Liver (tissue), 9 donors: ENCODE data around the gene GABRG1. TPM values are rescaled to one million over a fixed set of nuclear protein-coding genes. Genes with fewer than 3 reads are reported as not detected.

Experiments
- DNase-seq: peaks from one replicate; pipeline ENCODE4 v3.0.0-alpha.2; 2017; ENCODE audit warnings: low spot score
- H3K27ac ChIP-seq, 2 donors: one replicate each; pipeline ENCODE4 v1.7.0; 2013; ENCODE audit warnings: inconsistent platforms in 2 of 2, low read length in 2 of 2, control low read depth in 1 of 2, low read depth in 1 of 2, mild to moderate bottlenecking in 1 of 2
- H3K27me3 ChIP-seq, 4 donors: one replicate each; pipeline versions ENCODE4 v1.6.1 to v1.7.0; 2013; ENCODE audit warnings: low read length in 3 of 4, inconsistent platforms in 1 of 4, mild to moderate bottlenecking in 1 of 4, moderate library complexity in 1 of 4; ENCODE audit not compliant: control insufficient read depth in 4 of 4, insufficient read depth in 4 of 4
- H3K36me3 ChIP-seq, 4 donors: one replicate each; pipeline versions ENCODE4 v1.6.1 to v1.7.0; 2013; ENCODE audit warnings: low read length in 3 of 4, mild to moderate bottlenecking in 3 of 4, low read depth in 1 of 4, moderate library complexity in 1 of 4; ENCODE audit not compliant: control insufficient read depth in 4 of 4, insufficient read depth in 3 of 4
- H3K4me1 ChIP-seq, 4 donors: one replicate each; pipeline versions ENCODE4 v1.6.1 to v1.7.0; 2013; ENCODE audit warnings: low read length in 3 of 4, mild to moderate bottlenecking in 3 of 4, moderate library complexity in 1 of 4; ENCODE audit not compliant: control insufficient read depth in 4 of 4, insufficient read depth in 4 of 4
- H3K4me3 ChIP-seq, 3 donors: one replicate each; pipeline versions ENCODE4 v1.6.1 to v1.7.0; 2013; ENCODE audit warnings: low read length in 3 of 3, control low read depth in 1 of 3, low read depth in 1 of 3, mild to moderate bottlenecking in 1 of 3
- H3K9ac ChIP-seq, 2 donors: one replicate each; pipeline ENCODE4 v1.7.0; 2013; ENCODE audit warnings: low read length in 2 of 2, mild to moderate bottlenecking in 2 of 2, moderate library complexity in 2 of 2, control low read depth in 1 of 2, low read depth in 1 of 2
- H3K9me3 ChIP-seq, 4 donors: one replicate each; pipeline versions ENCODE4 v1.6.1 to v1.7.0; 2013; ENCODE audit warnings: low read length in 3 of 4; ENCODE audit not compliant: control insufficient read depth in 4 of 4
- EGR1 ChIP-seq, 2 donors: IDR thresholded peaks; 2 replicates each; pipeline ENCODE4 v1.6.1; 2016 to 2018; ENCODE audit warnings: antibody characterized with exemption in 2 of 2, low read depth in 2 of 2
- FOXA2 ChIP-seq: IDR thresholded peaks from 2 replicates; pipeline ENCODE4 v1.6.1; 2016; ENCODE audit warnings: antibody characterized with exemption
- GABPA ChIP-seq, 2 donors: IDR thresholded peaks in 1 of 2; conservative IDR thresholded peaks in 1 of 2; 2 replicates each; pipeline ENCODE4 v1.6.1; 2016; ENCODE audit warnings: antibody characterized with exemption in 2 of 2, mild to moderate bottlenecking in 1 of 2, moderate library complexity in 1 of 2
- HNF4A ChIP-seq, 2 donors: conservative IDR thresholded peaks; 2 replicates each; pipeline ENCODE4 v1.6.1; 2016; ENCODE audit warnings: antibody characterized with exemption in 2 of 2, mild to moderate bottlenecking in 2 of 2
- HNF4G ChIP-seq: IDR thresholded peaks from 2 replicates; pipeline ENCODE4 v1.6.1; 2016; ENCODE audit warnings: antibody characterized with exemption
- JUND ChIP-seq, 2 donors: IDR thresholded peaks; 2 replicates each; pipeline ENCODE4 v1.6.1; 2016; ENCODE audit warnings: antibody characterized with exemption in 2 of 2
- NR2F2 ChIP-seq: IDR thresholded peaks from 2 replicates; pipeline ENCODE4 v1.6.1; 2016; ENCODE audit warnings: antibody characterized with exemption
- RXRA ChIP-seq, 2 donors: IDR thresholded peaks; 2 replicates each; pipeline ENCODE4 v1.6.1; 2017 to 2018; ENCODE audit warnings: antibody characterized with exemption in 2 of 2, mild to moderate bottlenecking in 1 of 2
- TAF1 ChIP-seq: conservative IDR thresholded peaks from 2 replicates; pipeline ENCODE4 v1.6.1; 2016; ENCODE audit warnings: antibody characterized with exemption, mild to moderate bottlenecking
- YY1 ChIP-seq: IDR thresholded peaks from 2 replicates; pipeline ENCODE4 v1.6.1; 2016; ENCODE audit warnings: antibody characterized with exemption, mild to moderate bottlenecking
- polyA plus RNA-seq, 2 donors: library from polyadenylated mRNA; stranded (reverse) in 1 of 2; unstranded in 1 of 2; fragments of 200-250 nt in 1 of 2; fragments of >200 nt in 1 of 2; fragmentation: Nextera tagmentation in 1 of 2; extraction: Ambion mirVana in 1 of 2; gene quantifications; one replicate each; pipeline versions ENCODE4 v1.2.1 to v1.2.3, GENCODE V29; 2013 to 2015
- total RNA-seq, 2 donors: library from RNA; depleted of rRNA; stranded (reverse); fragments of >200 nt; gene quantifications; one replicate each; pipeline ENCODE4 v1.2.3, GENCODE V29; 2014
- TF ChIP-seq, protein P1 (sequence below): fragments of 150-350 bp; IDR thresholded peaks from 2 replicates; pipeline ENCODE4 v1.5.1; 2017; ENCODE audit warnings: improper control_type of control experiment, low read depth, low read length; ENCODE audit not compliant: missing input control
- TF ChIP-seq, protein P2 (sequence below): IDR thresholded peaks from 2 replicates; pipeline ENCODE4 v1.6.1; 2016; ENCODE audit warnings: antibody characterized with exemption
- TF ChIP-seq, protein P3 (sequence below): IDR thresholded peaks from 2 replicates; pipeline ENCODE4 v1.6.1; 2016; ENCODE audit warnings: antibody characterized with exemption
- TF ChIP-seq, protein P4 (sequence below): IDR thresholded peaks from 2 replicates; pipeline ENCODE4 v1.6.1; 2016; ENCODE audit warnings: antibody characterized with exemption
- TF ChIP-seq, protein P5 (sequence below): IDR thresholded peaks from 2 replicates; pipeline ENCODE4 v1.6.1; 2016; ENCODE audit warnings: antibody characterized with exemption, mild to moderate bottlenecking
- donor health status: healthy.
- donor health status: healthy.
- donor health status: healthy.
- donor health status: healthy.
- donor health status: healthy.

GABRG1 gene
- total and polyA plus RNA-seq, 4 donors: 0.01 to 0.08 (median 0.05) TPM; not detected in 1

DNA sequence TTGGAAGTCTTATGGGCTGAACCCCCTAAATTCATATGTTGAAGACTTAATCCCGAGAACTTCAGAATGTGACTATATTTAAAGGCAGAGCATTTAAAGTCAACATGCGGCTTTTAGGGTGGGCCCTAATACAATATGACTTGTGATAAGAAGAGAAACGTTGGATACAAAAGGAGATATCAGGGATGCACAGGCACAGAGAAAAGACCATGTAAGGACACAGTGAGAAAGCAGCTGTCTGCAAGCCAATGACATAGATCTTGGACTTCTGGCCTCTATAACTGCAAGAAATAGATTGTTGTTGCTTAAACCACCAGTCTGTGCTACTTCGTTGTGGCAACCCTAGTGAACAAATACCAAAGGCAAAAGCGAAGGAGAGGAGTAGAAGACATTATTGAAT, 42.2 kb downstream of the GABRG1 start (continued):
- no peak for TF ChIP-seq HNF4A (conservative IDR thresholded peaks at IDR 0.05)
- no peak for TF ChIP-seq RXRA (IDR thresholded peaks at IDR 0.05)
- TF ChIP-seq, protein P1, sequence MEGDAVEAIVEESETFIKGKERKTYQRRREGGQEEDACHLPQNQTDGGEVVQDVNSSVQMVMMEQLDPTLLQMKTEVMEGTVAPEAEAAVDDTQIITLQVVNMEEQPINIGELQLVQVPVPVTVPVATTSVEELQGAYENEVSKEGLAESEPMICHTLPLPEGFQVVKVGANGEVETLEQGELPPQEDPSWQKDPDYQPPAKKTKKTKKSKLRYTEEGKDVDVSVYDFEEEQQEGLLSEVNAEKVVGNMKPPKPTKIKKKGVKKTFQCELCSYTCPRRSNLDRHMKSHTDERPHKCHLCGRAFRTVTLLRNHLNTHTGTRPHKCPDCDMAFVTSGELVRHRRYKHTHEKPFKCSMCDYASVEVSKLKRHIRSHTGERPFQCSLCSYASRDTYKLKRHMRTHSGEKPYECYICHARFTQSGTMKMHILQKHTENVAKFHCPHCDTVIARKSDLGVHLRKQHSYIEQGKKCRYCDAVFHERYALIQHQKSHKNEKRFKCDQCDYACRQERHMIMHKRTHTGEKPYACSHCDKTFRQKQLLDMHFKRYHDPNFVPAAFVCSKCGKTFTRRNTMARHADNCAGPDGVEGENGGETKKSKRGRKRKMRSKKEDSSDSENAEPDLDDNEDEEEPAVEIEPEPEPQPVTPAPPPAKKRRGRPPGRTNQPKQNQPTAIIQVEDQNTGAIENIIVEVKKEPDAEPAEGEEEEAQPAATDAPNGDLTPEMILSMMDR: no peak
- no peak for TF ChIP-seq EGR1 (IDR thresholded peaks at IDR 0.05; ENCODE audit: low read depth in 2 of 2)
- TF ChIP-seq, protein P2, sequence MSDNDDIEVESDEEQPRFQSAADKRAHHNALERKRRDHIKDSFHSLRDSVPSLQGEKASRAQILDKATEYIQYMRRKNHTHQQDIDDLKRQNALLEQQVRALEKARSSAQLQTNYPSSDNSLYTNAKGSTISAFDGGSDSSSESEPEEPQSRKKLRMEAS: no peak
- TF ChIP-seq JUND (IDR thresholded peaks at IDR 0.05): no peak
- TF ChIP-seq YY1: no peak

DNA sequence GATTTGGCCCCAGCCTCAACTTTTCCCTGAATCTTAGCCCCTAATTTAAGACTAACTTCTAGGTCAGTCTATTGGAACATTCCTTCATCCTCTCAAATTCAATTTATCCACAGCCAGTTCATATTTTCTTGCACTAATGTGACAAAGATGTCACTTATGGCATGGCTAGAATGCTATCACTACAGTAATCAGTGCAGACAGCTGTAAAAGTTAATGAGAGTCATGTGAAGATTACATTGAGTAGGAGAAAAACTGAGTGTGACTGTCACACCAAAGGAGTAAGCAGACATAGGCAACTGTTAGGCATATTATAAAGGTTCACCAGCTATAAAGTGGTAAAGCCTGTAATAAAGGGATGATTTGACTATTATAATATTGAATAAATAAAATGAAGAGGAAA, 42.6 kb downstream of the GABRG1 start:
- TF ChIP-seq GABPA (IDR thresholded peaks at IDR 0.05 in 1 of 2, conservative IDR thresholded peaks at IDR 0.05 in 1 of 2) (no peak), HNF4A (conservative IDR thresholded peaks at IDR 0.05) (no peak), FOXA2 (no peak), RXRA (IDR thresholded peaks at IDR 0.05) (no peak), EGR1 (IDR thresholded peaks at IDR 0.05; ENCODE audit: low read depth in 2 of 2) (no peak), HNF4G (no peak)
- TF ChIP-seq, protein P3, sequence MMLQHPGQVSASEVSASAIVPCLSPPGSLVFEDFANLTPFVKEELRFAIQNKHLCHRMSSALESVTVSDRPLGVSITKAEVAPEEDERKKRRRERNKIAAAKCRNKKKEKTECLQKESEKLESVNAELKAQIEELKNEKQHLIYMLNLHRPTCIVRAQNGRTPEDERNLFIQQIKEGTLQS: no peak
- TF ChIP-seq, protein P4, sequence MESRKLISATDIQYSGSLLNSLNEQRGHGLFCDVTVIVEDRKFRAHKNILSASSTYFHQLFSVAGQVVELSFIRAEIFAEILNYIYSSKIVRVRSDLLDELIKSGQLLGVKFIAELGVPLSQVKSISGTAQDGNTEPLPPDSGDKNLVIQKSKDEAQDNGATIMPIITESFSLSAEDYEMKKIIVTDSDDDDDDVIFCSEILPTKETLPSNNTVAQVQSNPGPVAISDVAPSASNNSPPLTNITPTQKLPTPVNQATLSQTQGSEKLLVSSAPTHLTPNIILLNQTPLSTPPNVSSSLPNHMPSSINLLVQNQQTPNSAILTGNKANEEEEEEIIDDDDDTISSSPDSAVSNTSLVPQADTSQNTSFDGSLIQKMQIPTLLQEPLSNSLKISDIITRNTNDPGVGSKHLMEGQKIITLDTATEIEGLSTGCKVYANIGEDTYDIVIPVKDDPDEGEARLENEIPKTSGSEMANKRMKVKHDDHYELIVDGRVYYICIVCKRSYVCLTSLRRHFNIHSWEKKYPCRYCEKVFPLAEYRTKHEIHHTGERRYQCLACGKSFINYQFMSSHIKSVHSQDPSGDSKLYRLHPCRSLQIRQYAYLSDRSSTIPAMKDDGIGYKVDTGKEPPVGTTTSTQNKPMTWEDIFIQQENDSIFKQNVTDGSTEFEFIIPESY: no peak
- TF ChIP-seq, protein P2: no peak
- no peak overlapping the region for H3K4me3 ChIP-seq

DNA sequence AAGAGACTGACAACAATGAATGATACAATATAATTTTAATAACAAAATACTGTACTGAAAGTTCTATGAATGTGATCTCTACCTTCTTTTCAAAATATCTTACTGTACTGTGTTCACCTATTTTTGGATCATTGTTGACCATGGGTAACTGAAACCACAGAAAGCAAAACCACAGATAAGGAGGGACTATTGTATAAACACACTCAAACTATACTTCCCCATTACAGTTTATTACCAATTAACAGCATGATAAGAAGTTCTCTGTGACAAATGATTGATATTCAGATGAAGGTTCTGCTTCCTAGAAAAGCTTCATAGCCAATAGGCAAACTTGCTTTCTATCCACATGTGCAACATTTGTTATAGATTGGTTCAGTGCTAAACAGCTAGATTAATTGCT, 50.1 kb downstream of the GABRG1 start:
- TF ChIP-seq, protein P4: no peak
- TF ChIP-seq GABPA (IDR thresholded peaks at IDR 0.05 in 1 of 2, conservative IDR thresholded peaks at IDR 0.05 in 1 of 2) (no peak), EGR1 (IDR thresholded peaks at IDR 0.05; ENCODE audit: low read depth in 2 of 2) (no peak), HNF4G (no peak), NR2F2 (no peak), FOXA2 (no peak), TAF1 (no peak), YY1 (no peak)
- TF ChIP-seq, protein P2: no peak
- TF ChIP-seq, protein P3: no peak
- TF ChIP-seq, protein P5, sequence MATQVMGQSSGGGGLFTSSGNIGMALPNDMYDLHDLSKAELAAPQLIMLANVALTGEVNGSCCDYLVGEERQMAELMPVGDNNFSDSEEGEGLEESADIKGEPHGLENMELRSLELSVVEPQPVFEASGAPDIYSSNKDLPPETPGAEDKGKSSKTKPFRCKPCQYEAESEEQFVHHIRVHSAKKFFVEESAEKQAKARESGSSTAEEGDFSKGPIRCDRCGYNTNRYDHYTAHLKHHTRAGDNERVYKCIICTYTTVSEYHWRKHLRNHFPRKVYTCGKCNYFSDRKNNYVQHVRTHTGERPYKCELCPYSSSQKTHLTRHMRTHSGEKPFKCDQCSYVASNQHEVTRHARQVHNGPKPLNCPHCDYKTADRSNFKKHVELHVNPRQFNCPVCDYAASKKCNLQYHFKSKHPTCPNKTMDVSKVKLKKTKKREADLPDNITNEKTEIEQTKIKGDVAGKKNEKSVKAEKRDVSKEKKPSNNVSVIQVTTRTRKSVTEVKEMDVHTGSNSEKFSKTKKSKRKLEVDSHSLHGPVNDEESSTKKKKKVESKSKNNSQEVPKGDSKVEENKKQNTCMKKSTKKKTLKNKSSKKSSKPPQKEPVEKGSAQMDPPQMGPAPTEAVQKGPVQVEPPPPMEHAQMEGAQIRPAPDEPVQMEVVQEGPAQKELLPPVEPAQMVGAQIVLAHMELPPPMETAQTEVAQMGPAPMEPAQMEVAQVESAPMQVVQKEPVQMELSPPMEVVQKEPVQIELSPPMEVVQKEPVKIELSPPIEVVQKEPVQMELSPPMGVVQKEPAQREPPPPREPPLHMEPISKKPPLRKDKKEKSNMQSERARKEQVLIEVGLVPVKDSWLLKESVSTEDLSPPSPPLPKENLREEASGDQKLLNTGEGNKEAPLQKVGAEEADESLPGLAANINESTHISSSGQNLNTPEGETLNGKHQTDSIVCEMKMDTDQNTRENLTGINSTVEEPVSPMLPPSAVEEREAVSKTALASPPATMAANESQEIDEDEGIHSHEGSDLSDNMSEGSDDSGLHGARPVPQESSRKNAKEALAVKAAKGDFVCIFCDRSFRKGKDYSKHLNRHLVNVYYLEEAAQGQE: no peak
- DNase-seq: no peak
- no peaks in the 10 kb centered on the region for H3K27me3 ChIP-seq
- H3K27ac ChIP-seq: no peak overlapping the region
- no peak overlapping the region for H3K9ac ChIP-seq
- H3K4me3 ChIP-seq: no peak overlapping the region
- no peaks in the 10 kb centered on the region for H3K36me3 ChIP-seq
- no peaks in the 10 kb centered on the region for H3K4me1 ChIP-seq
- no peaks in the 10 kb centered on the region for H3K9me3 ChIP-seq

More for the DNA sequence above, 42.6 kb downstream of the GABRG1 start:
- no peak overlapping the region for H3K27ac ChIP-seq
- no peaks in the 10 kb centered on the region for H3K9me3 ChIP-seq
- no peaks in the 10 kb centered on the region for H3K4me1 ChIP-seq
- DNase-seq: no peak
- no peaks in the 10 kb centered on the region for H3K36me3 ChIP-seq
- peaks cover 0 to 2% (median 0%) of the 10 kb centered on the region in 4 donors for H3K27me3 ChIP-seq
- H3K9ac ChIP-seq: no peak overlapping the region
